Iris pigment epithelial cell (primary cell): Measurements from ENCODE around the gene LZTS3.
"Not testable (repeated sequence)": the region's sequence is repeated elsewhere in the genome, so short reads cannot be mapped to it uniquely, and the experiment has no call there.

Experiments used
- DNase-seq: peaks from one replicate; pipeline ENCODE4 v3.0.0-alpha.2; 2011; ENCODE audit warnings: low read depth

Gene LZTS3

GRCh38 chr20:3172933-3173609 lies at the start of gene LZTS3:
TSS of gene LZTS3 (minus strand) at chr20:3173549. CDS start at chr20:3167163, 6,386 bp downstream.
- peak; percentile 52 for DNase-seq

GRCh38 chr20:3221398-3222226 lies 48.3 kb upstream of the LZTS3 start:
- DNase-seq, result no peak

- DNase-seq, result no peak
Measured at GRCh38 chr20:3218307-3218988, 45.1 kb upstream of the LZTS3 start.

DNA sequence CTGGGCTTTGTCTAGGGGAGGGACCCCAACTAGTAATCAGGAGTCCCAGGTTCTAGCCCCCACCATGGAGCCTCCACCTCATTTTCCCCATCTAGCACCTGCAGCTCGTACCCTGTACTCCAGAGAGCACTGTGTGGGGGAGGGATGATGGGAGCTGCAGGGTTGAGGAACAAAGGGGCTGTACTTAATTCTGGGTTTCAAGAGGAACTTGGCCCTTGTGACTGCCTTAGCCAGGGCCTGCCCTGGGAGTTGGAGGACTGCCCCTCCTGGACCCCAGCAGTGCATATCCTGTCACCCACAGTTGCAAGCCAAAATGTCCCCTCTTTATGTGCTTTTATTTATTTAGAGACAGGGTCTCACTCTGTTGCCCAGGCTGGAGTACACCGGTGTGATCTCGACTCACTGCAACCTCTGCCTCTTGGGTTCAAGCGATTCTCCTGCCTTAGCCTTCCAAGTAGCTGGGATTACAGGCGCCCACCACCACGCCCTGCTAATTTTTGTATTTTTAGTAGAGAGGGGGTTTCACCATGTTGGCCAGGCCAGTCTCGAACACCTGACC lies 42.1 kb upstream of the LZTS3 start:
- DNase-seq, result not testable (repeated sequence)

- DNase-seq, result no peak
Measured at GRCh38 chr20:3213226-3213625, 39.9 kb upstream of the LZTS3 start.

- DNase-seq, result no peak
Measured at GRCh38 chr20:3210346-3210745, 37.0 kb upstream of the LZTS3 start.

DNA sequence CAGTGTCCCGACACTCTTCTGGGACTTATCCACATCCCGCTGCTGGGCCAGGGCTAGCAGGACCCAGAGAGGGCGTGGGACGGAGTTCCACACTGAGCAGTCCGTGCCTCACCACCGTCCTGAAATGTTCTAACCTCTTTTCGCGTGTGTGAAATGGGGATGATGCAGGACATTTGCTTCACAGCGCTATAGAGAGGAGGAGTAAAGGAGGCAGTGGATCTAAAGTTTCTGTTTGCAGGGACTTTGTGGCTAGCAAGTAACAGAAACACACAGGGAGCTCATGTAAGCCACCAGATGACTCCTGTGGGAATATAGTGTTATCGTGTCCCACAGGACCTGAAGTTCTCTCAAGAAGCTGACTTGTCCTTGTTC lies 36.6 kb upstream of the LZTS3 start:
- DNase-seq, result peak; percentile 31

DNA sequence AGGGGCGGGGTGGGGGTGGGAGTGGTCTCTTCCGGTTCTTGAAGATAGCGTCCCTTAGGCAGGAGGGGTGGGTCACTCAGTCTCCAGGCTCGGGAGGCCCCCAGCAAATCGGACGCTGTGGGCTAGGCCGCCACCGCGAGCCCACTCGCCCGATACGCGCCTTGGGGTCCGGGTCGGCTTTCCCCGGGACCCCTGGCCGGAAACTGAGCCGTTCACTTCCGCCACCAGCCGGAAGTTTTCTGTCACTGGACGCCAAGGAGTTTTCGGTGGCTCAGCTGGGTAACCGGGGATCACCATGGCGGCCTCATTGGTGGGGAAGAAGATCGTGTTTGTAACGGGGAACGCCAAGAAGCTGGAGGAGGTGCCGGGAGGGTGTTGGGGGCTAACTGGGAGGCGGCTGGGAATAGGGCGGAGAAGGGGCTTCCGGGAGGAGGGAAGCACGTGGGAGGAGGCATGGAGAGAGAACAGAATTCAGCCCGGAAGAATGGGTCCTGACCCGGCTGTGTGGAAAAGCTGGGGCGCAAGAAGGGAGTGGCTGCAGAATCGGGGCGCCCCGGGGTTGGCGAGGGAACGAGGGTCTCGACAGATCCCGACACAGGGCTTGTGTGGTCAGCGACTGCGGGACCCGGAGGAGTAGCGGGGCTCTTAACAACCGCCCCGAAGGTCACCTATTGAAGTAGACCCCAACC lies 36.1 kb upstream of the LZTS3 start, which contains the start of gene ITPA:
ITPA (plus strand) TSS at position 242 of the 689 bp plus-strand sequence; CDS start at position 296, 54 bp downstream.
- peak; percentile 27 for DNase-seq

GRCh38 chr20:3208786-3209256 lies 35.5 kb upstream of the LZTS3 start:
- no peak for DNase-seq

GRCh38 chr20:3204124-3204794 lies 30.9 kb upstream of the LZTS3 start, which contains the start of gene DDRGK1:
TSS of gene DDRGK1 (minus strand) at chr20:3204682. CDS start at chr20:3204627, 55 bp downstream.
- peak; percentile 78 for DNase-seq

GRCh38 chr20:3203315-3204123 lies 30.2 kb upstream of the LZTS3 start:
- DNase-seq, result peak; percentile 17

- DNase-seq, result no peak
Measured at GRCh38 chr20:3202965-3203314, 29.6 kb upstream of the LZTS3 start.

DNA sequence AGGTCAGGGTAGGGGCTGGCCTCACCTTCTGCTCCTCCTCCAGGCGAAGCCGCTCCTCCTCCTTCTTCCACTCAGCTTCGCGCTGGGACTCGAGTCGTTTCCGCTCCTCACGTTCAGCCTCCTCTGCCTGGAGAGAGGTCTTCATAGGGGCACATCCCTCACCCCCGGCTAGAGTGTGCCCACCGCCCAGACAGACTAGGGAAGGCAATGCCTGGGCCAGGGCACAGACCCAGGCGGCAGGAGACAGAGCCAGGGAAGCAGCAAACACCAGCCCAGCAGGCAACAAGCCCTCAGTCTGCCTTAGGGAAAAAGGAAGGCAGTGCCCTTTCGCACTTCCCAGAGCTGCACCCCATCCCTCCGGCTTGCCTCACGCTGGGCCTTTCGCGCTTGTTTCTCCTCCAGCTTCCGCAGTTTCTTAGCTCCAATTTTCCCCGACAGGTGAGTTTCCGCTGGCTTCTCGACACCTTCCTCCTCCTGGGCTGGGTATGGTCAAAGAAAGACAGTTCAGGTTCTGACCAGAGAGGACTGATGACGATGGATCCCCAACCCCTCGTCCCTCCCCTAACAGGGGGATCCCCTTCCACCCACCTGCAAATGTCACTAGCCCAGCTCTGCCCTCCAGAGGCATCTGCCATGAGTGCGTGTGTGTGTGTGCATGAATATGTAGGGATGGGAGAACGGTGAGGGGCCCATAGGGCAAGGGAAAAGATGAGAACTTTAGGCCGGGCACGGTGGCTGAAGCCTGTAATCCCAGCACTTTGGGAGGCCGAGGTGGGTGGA lies 26.8 kb upstream of the LZTS3 start:
- no peak for DNase-seq

- no peak for DNase-seq
Measured at GRCh38 chr20:3199206-3199605, 25.9 kb upstream of the LZTS3 start.

DNA sequence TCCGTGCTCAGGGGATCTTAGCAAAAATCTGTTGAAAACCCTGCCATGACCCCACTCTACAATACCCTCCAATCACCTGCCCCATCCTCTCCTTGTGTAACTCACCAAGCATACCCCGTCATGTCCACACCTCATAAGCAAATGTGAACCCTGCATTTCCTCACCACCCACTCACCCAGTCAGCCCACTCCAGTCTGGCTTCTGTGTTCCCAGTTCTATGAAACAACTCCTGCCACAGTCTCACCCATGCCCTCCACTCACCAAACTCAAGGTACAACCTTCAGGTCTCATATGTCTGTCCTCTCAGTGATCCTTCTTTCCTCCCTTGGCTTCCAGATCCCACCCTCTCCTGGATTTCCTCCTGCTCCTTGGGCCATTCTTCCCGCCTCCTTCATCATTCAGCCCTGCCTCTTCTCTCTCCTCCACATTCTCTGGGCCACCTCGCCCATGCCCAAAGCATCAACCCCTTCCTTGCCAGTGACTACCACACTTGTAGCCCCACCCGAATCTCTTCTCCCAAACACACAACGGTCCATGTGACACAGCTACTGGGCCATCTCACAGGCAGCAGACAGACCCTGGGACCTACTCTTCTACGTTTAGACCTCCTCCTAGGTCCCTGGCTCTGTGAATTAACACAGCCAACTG lies 22.4 kb upstream of the LZTS3 start:
- no peak for DNase-seq

- no peak for DNase-seq
Measured at GRCh38 chr20:3194617-3195280, 21.4 kb upstream of the LZTS3 start.

GRCh38 chr20:3193806-3194616 lies 20.7 kb upstream of the LZTS3 start:
- no peak for DNase-seq
